GM21423 (cell line): Measurements from ENCODE around the gene TOP3A.

Experiments
- ATAC-seq: cut with Tn5 transposase; IDR thresholded peaks from one replicate; pipeline ENCODE4 v1.9.1; 2021; ENCODE audit warnings: mild to moderate bottlenecking, moderate library complexity; ENCODE audit not compliant: unreplicated experiment

The TOP3A gene

GRCh38 chr17:18253947-18254821 lies 60.6 kb downstream of the TOP3A start:
- ATAC-seq = no peak

DNA sequence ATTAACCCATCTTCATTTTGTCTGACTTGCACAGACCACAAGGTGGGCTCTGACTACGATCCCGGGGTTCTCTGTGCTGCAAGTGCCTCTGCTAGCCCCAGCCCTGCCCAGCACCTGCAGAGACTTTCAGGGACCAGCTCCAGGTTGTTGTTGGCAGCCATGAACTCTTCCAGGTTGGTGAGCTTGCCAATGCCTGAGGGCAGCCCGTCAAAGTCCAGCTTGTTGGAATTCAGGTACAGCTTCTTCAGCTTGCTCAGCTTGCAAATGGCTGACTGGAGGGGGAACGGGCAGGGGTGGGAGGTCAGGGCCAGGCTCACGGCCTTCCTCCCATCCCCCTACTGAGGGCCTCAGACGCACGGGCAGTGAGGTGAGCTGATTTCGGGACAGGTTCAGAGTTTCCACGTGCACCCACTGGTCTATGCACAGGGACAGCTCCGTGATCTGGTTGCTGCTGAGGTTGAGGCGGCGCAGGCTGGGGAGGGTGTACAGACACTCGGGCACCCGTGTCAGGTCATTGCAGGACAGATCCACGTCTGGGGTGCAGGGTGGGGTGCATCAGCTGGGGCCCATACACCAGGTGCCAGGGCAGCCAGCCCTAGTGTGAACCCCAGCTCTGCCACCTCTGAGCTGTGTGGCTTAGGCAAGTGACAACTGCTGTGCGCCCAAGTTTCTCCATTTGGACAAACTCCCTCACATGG lies 61.5 kb downstream of the TOP3A start:
- ATAC-seq = no peak

- ATAC-seq = no peak
Measured at GRCh38 chr17:18252160-18252559, 62.6 kb downstream of the TOP3A start.

- no peak for ATAC-seq
Measured at GRCh38 chr17:18251204-18251603, 63.6 kb downstream of the TOP3A start.

DNA sequence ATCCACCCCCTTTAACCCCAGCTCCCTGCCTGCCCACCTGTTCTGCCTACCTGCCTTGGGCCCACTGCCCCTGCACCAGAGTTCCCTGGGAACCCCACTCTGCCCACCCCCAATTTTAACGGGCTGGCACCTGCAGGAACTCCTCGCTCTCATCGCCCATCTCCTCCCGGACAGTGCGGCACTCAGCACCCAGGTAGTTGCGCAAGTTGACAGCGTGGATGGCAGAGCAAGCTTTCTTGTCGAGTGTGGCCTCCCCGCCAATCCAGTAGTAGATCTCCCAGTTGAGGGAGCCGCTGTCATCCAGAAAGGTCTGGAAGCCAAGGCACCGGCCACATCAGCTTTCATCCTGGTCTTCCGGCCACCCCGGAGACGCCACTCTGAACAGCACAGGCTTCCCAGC lies 64.1 kb downstream of the TOP3A start:
- no peak for ATAC-seq

GRCh38 chr17:18250259-18250658 lies 64.5 kb downstream of the TOP3A start:
- no peak for ATAC-seq

- ATAC-seq = no peak
Measured at GRCh38 chr17:18248811-18249210, 66.0 kb downstream of the TOP3A start.

DNA sequence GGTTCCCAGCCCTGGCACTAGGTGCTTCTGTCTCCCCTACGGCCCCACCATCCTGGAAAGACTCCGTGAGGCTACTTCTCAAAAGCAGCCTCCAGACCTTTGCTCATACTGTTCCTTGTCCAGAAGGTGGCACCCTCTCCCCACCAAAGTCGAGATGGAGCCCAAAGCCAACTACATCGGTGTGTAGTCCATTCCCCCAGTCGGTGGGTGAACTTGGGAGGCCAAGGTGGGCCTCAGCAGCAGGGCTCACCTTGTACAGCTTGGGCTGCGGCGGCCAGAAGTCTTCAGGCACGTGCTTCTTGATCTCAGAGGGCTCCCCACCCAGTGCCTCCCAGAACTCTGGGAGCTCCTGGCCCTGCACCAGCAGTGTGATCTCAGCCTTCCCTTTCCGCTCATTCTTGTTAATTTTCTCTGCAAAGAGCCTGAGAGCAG lies 66.5 kb downstream of the TOP3A start:
- ATAC-seq = no peak

GRCh38 chr17:18247613-18248001 lies 67.2 kb downstream of the TOP3A start:
- ATAC-seq = no peak

GRCh38 chr17:18246880-18247612 lies 67.7 kb downstream of the TOP3A start:
- no peak for ATAC-seq

- ATAC-seq = no peak
Measured at GRCh38 chr17:18246109-18246725, 68.6 kb downstream of the TOP3A start.

DNA sequence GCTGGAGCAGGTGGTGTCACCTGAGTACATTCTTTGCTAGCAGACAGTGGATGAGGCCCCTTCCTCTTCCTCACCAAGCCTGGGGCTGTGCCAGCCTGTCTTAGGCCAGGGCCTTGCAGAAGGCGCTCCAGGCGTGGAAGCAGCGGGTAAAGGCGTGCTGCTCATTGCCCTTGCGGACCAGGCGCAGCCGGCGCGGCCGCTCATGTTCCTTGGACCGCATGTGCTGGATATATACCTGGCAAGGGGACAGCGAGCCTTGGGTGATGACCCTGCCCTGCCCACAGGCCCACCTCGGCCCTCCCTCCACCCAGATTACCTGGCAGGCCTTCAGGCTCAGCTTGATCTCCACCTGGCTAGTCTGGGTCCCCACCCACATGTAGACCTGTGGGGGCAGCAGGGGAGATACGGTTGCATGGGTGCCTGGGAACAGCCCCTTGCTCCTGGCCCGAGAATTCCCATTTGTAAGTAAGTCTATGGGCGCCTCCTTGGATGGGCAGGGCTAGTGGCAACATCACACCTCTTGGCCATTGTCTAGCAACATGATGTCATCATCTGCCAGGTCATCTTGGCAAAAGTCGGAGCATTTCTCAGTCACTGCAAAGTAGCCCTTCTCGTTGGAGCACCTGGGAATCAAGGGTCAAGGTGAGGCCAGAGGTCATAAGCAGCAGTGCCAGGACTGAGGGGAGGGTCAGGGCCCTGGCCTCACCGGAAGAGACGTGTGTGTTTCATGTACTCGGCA lies 69.6 kb downstream of the TOP3A start:
- ATAC-seq = no peak

DNA sequence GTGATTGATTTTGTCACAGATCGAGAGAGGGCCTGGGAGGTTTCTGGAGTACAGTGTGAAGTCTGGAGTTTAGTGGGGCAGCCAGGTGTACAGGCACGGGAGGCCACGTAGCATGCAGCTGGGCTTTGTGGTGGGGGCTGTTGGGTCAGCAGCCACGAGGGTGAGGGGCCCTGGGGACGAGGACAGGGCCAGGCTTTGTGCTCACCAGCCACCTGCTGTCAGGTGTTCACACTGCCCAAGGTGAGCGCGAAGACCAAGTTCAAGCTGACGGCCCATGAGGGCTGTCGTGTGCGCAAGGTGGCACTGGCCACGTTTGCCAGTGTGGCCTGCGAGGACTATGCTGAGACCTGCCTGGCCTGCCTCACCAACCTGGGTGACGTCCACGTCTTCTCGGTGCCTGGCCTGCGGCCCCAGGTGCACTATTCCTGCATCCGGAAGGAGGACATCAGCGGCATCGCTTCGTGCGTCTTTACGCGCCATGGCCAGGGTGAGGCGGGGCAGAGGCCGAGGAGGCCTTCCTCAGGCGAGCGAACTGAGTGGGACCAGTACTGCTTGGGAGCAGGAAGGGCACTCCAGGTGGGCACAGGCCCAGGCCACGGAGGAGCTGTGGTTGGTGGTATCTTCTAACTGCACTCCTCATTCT lies 73.4 kb downstream of the TOP3A start:
- no peak for ATAC-seq

- ATAC-seq = no peak
Measured at GRCh38 chr17:18240449-18240848, 74.3 kb downstream of the TOP3A start.

- ATAC-seq = no peak
Measured at GRCh38 chr17:18238299-18238698, 76.5 kb downstream of the TOP3A start.

- ATAC-seq = no peak
Measured at GRCh38 chr17:18237461-18237860, 77.3 kb downstream of the TOP3A start.

DNA sequence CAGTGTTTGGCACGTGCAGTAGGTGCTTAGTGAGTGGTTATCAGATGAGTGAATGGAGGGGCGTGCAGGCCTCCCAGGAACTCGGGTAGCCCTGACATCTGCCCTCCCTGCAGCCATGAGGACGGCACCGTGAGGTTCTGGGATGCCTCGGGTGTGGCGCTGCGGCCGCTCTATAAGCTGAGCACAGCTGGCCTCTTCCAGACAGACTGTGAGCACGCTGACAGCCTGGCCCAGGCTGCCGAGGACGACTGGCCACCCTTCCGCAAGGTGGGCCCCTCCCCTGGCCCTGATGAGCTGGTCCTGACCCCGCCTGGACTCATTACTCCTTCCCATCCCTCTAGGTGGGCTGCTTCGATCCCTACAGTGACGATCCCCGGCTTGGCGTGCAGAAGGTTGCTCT lies 78.3 kb downstream of the TOP3A start:
- no peak for ATAC-seq

DNA sequence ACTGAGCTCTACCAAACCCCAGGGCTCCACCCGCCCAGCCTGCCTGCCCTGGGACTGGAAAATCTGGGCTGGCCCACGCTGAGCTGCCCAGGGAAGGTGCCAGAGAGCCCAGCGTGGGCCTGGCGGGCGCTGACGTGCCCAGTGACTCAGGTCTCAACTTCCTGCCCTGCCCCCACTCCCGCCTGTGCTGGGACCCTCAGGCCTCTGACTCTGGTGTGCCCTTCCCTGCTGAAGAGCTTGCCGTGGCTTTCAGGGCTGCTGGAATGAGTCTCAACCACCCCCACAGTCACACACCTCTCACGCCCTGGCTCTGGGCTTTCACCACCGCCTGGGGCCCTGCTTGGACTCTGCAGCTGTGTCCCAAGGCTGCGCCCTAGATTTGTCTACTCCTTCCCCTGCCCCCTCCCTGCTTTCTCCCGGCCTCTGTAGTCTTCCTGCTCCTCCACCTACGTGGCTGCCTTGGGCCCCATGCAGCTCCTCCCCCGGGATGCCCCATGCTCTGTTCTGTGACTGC lies 79.0 kb downstream of the TOP3A start:
- no peak for ATAC-seq

DNA sequence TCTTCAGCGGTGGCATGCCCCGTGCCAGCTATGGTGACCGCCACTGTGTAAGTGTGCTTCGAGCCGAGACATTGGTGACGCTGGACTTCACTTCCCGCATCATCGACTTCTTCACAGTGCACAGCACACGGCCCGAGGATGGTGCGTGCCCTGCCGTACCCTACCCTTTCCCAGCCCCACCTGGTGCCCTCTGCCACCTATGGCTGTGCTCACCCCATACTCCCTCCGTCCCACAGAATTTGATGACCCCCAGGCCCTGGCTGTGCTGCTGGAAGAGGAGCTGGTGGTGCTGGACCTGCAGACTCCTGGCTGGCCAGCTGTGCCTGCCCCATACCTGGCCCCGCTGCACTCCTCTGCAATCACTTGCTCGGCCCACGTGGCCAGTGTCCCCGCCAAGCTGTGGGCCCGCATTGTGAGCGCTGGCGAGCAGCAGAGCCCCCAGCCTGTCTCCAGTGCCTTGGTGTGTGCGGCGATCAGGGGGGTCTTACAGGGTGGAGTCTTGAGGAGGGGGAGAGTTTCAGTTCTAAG lies 79.9 kb downstream of the TOP3A start:
- ATAC-seq = no peak
